Stimulated activated CD8-positive, alpha-beta memory T cell treated with anti-CD3 and anti-CD28 coated beads, Interleukin-2, amount 100 ng/mL, for 48 hours (primary cell): ENCODE results near the gene MINPP1.

Experiments
- DNase-seq, 2 donors: peaks; one replicate each; pipeline ENCODE4 v3.0.0-alpha.2; 2020; ENCODE audit warnings: low read depth in 2 of 2

MINPP1 gene

GRCh38 chr10:87523731-87524130 lies 19.0 kb downstream of the MINPP1 start:
- no peak for DNase-seq

GRCh38 chr10:87524296-87524695 lies 19.6 kb downstream of the MINPP1 start:
- DNase-seq = no peak

- no peak for DNase-seq
Observed at GRCh38 chr10:87531908-87532622, 27.4 kb downstream of the MINPP1 start.

GRCh38 chr10:87532696-87533095 lies 28.0 kb downstream of the MINPP1 start:
- no peak for DNase-seq

GRCh38 chr10:87534173-87534858 lies 29.6 kb downstream of the MINPP1 start:
- DNase-seq = no peak

- no peak for DNase-seq
Observed at GRCh38 chr10:87538092-87539015, 33.7 kb downstream of the MINPP1 start.

GRCh38 chr10:87541114-87541513 lies 36.4 kb downstream of the MINPP1 start:
- no peak for DNase-seq

GRCh38 chr10:87544721-87545120 lies 40.0 kb downstream of the MINPP1 start:
- no peak for DNase-seq

GRCh38 chr10:87545783-87546182 lies 41.1 kb downstream of the MINPP1 start:
- no peak for DNase-seq

- DNase-seq = no peak
Observed at GRCh38 chr10:87546210-87546609, 41.5 kb downstream of the MINPP1 start.

GRCh38 chr10:87546971-87547413 lies 42.3 kb downstream of the MINPP1 start:
- DNase-seq = no peak

- no peak for DNase-seq
Observed at GRCh38 chr10:87547734-87548311, 43.1 kb downstream of the MINPP1 start.

GRCh38 chr10:87550741-87551140 lies 46.0 kb downstream of the MINPP1 start:
- DNase-seq = no peak

- DNase-seq = no peak
Observed at GRCh38 chr10:87551326-87551725, 46.6 kb downstream of the MINPP1 start.

- DNase-seq = no peak
Observed at GRCh38 chr10:87552248-87552929, 47.7 kb downstream of the MINPP1 start.

GRCh38 chr10:87557409-87557808 lies 52.7 kb downstream of the MINPP1 start:
- DNase-seq = no peak

- no peak for DNase-seq
Observed at GRCh38 chr10:87558333-87558732, 53.6 kb downstream of the MINPP1 start.

- no peak for DNase-seq
Observed at GRCh38 chr10:87559392-87559791, 54.7 kb downstream of the MINPP1 start.

GRCh38 chr10:87560495-87561129 lies 55.9 kb downstream of the MINPP1 start:
- no peak for DNase-seq

- no peak for DNase-seq
Observed at GRCh38 chr10:87562750-87563149, 58.1 kb downstream of the MINPP1 start.

- no peak for DNase-seq
Observed at GRCh38 chr10:87565010-87565409, 60.3 kb downstream of the MINPP1 start.
